ENCODE data around the gene DNAJC1. TPM values are rescaled to one million over a fixed set of nuclear protein-coding genes. Genes with fewer than 3 reads are reported as not detected.

The DNAJC1 gene
- polyA plus RNA-seq, 1 donor from 2014 or later = 15.9 TPM

GRCh38 chr10:21888959-21889358, 114.6 kb downstream of the DNAJC1 start:
- no peaks in the 10 kb centered on the region for H3F3A ChIP-seq (ENCODE audit: insufficient read depth, low read length, poor library complexity, severe bottlenecking)
- H3K27ac ChIP-seq (ENCODE audit: low read length) = no peak overlapping the region
- no peak overlapping the region for H3K4me2 ChIP-seq (ENCODE audit: low read length)
- H3K9ac ChIP-seq (ENCODE audit: low read length) = no peak overlapping the region
- no peak for TF ChIP-seq RAD21 (conservative IDR thresholded peaks at IDR 0.05)
- TF ChIP-seq TAF1 (IDR thresholded peaks at IDR 0.05; ENCODE audit: low read depth) = no peak
- no peak for TF ChIP-seq EZH2 (IDR thresholded peaks at IDR 0.05; ENCODE audit: borderline replicate concordance, insufficient read depth, low read length, poor library complexity, severe bottlenecking)
- TF ChIP-seq POLR2AphosphoS5 (IDR thresholded peaks at IDR 0.05) = no peak
- no peak for TF ChIP-seq SMC3 (conservative IDR thresholded peaks at IDR 0.05; ENCODE audit: poor library complexity)
- TF ChIP-seq, protein P1, sequence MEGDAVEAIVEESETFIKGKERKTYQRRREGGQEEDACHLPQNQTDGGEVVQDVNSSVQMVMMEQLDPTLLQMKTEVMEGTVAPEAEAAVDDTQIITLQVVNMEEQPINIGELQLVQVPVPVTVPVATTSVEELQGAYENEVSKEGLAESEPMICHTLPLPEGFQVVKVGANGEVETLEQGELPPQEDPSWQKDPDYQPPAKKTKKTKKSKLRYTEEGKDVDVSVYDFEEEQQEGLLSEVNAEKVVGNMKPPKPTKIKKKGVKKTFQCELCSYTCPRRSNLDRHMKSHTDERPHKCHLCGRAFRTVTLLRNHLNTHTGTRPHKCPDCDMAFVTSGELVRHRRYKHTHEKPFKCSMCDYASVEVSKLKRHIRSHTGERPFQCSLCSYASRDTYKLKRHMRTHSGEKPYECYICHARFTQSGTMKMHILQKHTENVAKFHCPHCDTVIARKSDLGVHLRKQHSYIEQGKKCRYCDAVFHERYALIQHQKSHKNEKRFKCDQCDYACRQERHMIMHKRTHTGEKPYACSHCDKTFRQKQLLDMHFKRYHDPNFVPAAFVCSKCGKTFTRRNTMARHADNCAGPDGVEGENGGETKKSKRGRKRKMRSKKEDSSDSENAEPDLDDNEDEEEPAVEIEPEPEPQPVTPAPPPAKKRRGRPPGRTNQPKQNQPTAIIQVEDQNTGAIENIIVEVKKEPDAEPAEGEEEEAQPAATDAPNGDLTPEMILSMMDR (IDR thresholded peaks at IDR 0.05; ENCODE audit: poor library complexity, severe bottlenecking) = no peak
- TF ChIP-seq MXI1 (conservative IDR thresholded peaks at IDR 0.05; ENCODE audit: poor library complexity, severe bottlenecking) = no peak
- TF ChIP-seq REST (IDR thresholded peaks at IDR 0.05; ENCODE audit: borderline replicate concordance) = no peak
- TF ChIP-seq EP300 (conservative IDR thresholded peaks at IDR 0.05; ENCODE audit: poor library complexity, severe bottlenecking) = no peak
- peaks cover 3% of the 10 kb centered on the region for H3K36me3 ChIP-seq (ENCODE audit: insufficient read depth, low read length)
- no peak overlapping the region for H3K4me3 ChIP-seq (ENCODE audit: low read length)
- no peaks in the 10 kb centered on the region for H3K27me3 ChIP-seq (ENCODE audit: insufficient read depth, low read depth, low read length)
- no peaks in the 10 kb centered on the region for H3K9me2 ChIP-seq (ENCODE audit: insufficient read depth, low read length)
- no peaks in the 10 kb centered on the region for H4K20me1 ChIP-seq (ENCODE audit: insufficient read depth)
- peaks cover 6% of the 10 kb centered on the region for H3K9me3 ChIP-seq (ENCODE audit: low read length)
- H3K79me2 ChIP-seq (replicated peaks; ENCODE audit: insufficient read depth, low read length) = no peaks in the 10 kb centered on the region
- no peak overlapping the region for H2AFZ ChIP-seq (ENCODE audit: low read depth, low read length)

- H4K20me1 ChIP-seq (ENCODE audit: insufficient read depth) = no peaks in the 10 kb centered on the region
- no peak overlapping the region for H2AFZ ChIP-seq (ENCODE audit: low read depth, low read length)
- TF ChIP-seq SMC3 (conservative IDR thresholded peaks at IDR 0.05; ENCODE audit: poor library complexity) = no peak
- TF ChIP-seq RAD21 (conservative IDR thresholded peaks at IDR 0.05) = no peak
- TF ChIP-seq POLR2AphosphoS5 (IDR thresholded peaks at IDR 0.05) = no peak
- TF ChIP-seq REST (IDR thresholded peaks at IDR 0.05; ENCODE audit: borderline replicate concordance) = no peak
- TF ChIP-seq, protein P1 (IDR thresholded peaks at IDR 0.05; ENCODE audit: poor library complexity, severe bottlenecking) = no peak
- no peak for TF ChIP-seq EP300 (conservative IDR thresholded peaks at IDR 0.05; ENCODE audit: poor library complexity, severe bottlenecking)
- TF ChIP-seq TAF1 (IDR thresholded peaks at IDR 0.05; ENCODE audit: low read depth) = no peak
- no peak for TF ChIP-seq MXI1 (conservative IDR thresholded peaks at IDR 0.05; ENCODE audit: poor library complexity, severe bottlenecking)
- no peak for TF ChIP-seq EZH2 (IDR thresholded peaks at IDR 0.05; ENCODE audit: borderline replicate concordance, insufficient read depth, low read length, poor library complexity, severe bottlenecking)
- no peaks in the 10 kb centered on the region for H3K9me2 ChIP-seq (ENCODE audit: insufficient read depth, low read length)
- no peaks in the 10 kb centered on the region for H3F3A ChIP-seq (ENCODE audit: insufficient read depth, low read length, poor library complexity, severe bottlenecking)
- no peaks in the 10 kb centered on the region for H3K27me3 ChIP-seq (ENCODE audit: insufficient read depth, low read depth, low read length)
- no peak overlapping the region for H3K4me2 ChIP-seq (ENCODE audit: low read length)
- H3K9ac ChIP-seq (ENCODE audit: low read length) = no peak overlapping the region
- no peak overlapping the region for H3K4me3 ChIP-seq (ENCODE audit: low read length)
- no peaks in the 10 kb centered on the region for H3K79me2 ChIP-seq (replicated peaks; ENCODE audit: insufficient read depth, low read length)
- peaks cover 3% of the 10 kb centered on the region for H3K36me3 ChIP-seq (ENCODE audit: insufficient read depth, low read length)
- no peak overlapping the region for H3K27ac ChIP-seq (ENCODE audit: low read length)
- peaks cover 6% of the 10 kb centered on the region for H3K9me3 ChIP-seq (ENCODE audit: low read length)
These were observed 117.6 kb downstream of the DNAJC1 start for GRCh38 chr10:21885940-21886339.

Measured in neural cell (in vitro differentiated cells).